NCI-H748 (cell line): ENCODE results near the gene DEGS2.

Experiments used
- DNase-seq: peaks from one replicate; lab custom pipeline; 2025; ENCODE audit not compliant: unreplicated experiment; lab: John Stamatoyannopoulos, UW

Gene DEGS2

GRCh38 chr14:100134586-100134985, 24.9 kb downstream of the DEGS2 start:
- DNase-seq = no peak

DNA sequence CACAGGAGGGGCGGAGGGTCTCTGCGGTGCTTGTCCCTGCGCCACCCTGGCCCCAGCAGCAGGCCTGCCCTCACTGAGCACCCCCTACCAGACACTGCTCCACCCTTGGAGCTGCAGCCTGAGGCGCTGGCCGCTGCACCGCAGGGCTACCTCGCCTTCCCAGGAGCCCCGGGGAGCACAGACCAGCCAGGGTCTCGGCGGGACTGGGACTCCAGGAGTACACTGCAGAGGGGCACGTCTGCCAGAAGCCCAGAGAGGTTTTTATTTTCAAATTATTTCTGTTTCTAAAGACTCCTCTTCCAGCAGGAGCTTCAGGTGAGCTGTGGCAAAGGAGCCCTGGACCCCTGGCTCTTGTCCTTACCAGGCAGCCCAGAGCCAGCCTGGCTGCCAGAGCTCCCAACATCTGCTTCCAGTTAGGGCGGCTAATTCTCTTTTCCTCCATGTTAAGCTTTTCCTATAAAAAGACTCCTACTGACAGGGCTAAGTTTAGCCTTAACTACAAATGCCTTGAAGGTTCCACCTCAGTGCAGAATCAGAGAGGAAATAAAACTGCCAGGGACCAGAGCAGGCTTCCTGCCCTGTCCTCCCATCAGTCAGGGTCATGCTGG, 26.4 kb downstream of the DEGS2 start:
- DNase-seq = no peak

GRCh38 chr14:100132161-100132902, 27.1 kb downstream of the DEGS2 start:
- no peak for DNase-seq

DNA sequence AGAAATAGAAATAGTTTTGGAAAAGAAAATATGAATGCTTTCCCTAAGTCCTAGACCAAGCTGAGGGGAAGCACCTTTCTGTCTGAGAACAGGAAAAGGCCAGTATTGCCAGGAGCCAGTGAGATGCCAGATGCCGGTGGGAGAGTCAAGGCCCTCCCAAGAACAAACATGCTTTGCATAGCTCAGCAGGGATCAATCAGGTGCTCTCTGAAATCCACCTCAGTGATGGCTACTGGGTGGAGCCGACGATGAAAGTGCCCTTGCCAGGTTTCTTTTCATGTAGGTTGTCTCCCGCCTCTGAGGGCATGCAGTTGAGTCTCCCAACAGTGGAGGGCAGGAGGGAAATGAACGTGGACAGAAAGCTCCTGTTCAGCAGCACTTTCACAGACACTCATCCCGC, 28.3 kb downstream of the DEGS2 start:
- DNase-seq = peak; percentile 25

DNA sequence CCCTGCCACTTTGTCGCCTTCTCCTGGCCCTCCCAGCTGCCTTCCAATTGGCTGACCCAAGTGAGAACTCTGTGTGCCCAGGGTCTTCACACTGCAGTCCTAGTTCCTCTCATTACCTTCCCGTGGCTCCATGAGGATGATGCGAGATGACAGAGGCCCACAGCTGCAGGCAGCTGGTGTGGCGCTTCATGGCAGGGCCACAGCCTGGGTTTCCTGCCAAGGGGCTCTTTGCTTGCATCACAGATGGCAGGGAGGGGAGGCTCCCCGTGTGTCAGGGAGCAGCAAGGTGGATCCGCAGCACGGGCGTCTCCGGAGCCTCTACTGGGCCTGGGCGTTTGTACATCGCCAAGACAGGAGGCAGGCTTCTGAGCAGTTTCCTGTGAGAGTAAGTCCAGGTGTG, 28.9 kb downstream of the DEGS2 start:
- no peak for DNase-seq

DNA sequence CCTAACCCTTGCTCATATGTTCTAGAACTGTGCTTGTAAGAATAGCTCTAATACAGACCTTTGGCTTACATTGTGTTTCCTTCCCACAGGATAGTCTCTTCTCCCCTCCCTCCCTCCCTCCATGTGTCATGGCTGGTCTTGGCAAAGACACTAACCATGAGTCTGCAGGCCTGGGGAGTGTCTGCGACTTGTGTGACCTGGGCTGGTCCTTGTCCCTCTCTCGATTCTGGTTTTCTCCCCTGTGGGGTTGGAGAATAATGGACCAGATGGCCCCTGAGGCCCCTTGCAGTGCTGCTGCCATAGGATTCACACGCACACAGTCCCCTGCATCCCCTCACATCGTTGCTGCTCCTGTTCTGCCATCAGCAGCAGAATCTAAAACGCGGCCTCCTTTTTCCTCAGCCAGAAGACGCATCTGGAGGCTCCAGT, 30.3 kb downstream of the DEGS2 start:
- DNase-seq = no peak

DNA sequence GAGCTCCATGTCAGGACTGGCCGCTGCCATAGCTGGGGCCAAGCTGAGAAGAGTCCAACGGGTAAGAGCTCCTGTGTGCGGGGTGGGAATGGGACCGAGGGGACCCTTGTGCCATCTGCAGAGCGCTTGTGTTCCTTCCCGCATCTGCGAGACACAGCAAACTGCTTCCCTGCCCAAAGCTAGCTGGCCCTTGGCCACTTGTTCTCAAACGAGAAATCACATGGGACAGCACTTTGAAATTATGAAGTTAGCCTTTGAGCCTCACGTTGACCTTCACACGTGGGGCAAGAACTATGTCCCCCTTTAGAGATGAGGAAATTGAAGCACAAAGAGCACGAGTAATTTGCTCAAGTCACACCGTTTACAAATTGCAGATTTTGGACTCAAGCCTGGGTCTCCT, 30.8 kb downstream of the DEGS2 start:
- DNase-seq = no peak

- DNase-seq = no peak
Measured at GRCh38 chr14:100127853-100128455, 31.5 kb downstream of the DEGS2 start.

DNA sequence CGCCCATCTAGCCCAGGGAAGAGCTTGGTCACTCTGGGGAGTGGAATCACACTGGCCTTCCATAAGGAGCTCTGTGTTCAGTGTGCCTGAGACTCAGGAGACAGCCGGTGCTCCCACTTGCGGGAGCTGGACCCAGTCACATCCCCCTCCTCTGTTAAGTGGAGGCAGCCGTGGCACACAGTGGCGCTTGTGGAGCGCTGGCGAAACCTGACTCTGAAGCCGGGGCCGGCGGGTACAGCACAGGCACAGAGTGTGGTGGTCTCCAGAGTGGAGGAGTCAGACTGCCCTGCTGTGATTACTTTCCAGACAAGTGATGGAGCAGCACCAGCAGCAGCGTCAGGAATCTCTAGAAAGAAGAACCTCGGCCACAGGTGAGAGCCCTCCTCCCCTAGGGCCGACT, 33.0 kb downstream of the DEGS2 start:
- no peak for DNase-seq

DNA sequence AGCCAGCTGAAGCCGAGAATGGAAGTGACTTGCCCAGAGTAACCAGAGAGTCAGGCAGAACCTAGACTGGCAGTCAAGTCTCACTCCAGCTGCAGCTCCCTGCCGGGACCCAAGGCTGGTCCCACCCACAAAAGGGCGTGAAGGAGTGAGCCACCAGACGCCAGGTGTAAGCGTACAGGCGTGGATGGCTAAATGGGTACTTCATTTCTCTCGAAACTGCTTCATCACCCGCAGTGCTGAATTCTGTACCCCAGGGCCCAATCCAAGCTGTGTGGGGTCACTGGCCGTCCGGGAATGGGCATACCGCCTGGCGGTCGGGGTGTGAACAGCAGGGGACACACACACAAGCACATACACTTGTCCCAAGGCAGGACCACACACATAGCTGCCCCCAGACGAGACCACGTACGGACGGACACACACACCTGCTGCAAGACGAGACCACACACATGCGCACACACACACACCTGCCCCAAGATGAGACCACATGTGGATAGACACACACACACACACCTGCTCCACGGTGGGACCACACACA, 34.8 kb downstream of the DEGS2 start:
- no peak for DNase-seq

DNA sequence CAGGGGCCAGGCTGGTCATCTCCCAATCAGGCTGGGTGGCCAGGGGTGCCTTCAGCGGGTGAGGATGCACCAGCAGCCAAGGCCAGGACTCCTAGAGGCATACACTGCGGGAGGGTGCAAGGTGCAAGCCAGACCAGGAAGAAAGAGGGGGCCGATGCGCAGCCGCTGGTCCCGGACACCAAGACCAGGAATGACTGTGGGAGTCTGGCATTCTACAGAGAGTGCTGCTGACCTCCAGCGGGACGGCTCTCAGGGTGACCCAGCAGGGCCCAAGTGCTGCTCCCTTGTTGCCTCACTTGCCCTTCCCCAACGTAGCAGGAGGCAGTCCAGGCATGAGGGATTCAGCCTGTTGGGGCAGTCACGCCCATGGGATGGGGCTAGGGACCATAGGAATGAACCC, 35.8 kb downstream of the DEGS2 start:
- DNase-seq = no peak

DNA sequence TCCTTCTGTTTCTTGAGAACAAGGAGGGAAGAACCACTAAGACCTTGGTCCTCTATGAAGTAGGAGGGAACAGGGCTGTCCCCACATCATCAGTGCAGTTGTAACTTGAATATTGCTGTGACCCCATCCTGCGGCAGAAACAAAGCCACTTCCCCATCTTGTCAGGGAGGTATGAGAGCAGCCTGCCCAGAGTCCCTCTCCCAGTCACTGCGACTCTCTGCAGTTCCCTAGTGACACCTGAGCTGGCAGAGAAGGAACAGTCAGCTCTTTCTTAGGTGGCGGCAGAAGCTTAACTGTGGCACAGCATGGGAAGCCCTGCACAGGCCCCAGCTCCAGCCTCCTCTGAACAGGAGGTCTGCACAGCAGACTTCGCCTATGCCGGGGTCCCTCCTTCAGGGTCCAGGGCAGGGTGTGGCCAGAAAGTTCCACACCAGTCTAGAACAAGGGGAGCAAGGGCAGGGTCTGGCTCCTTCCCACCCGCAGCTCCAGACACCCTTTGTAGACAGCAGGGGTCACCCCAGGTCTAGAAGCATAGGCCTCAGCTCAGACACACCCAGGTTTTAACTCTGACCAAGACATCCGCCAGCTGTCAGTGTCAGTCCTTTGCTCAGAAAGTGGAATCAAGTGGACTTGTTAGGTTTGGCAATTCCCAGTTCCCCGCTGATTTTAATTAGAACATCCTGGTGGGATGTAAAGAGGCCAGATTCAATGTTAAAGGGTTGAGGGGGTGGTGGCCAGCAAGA, 36.8 kb downstream of the DEGS2 start:
- DNase-seq = no peak

DNA sequence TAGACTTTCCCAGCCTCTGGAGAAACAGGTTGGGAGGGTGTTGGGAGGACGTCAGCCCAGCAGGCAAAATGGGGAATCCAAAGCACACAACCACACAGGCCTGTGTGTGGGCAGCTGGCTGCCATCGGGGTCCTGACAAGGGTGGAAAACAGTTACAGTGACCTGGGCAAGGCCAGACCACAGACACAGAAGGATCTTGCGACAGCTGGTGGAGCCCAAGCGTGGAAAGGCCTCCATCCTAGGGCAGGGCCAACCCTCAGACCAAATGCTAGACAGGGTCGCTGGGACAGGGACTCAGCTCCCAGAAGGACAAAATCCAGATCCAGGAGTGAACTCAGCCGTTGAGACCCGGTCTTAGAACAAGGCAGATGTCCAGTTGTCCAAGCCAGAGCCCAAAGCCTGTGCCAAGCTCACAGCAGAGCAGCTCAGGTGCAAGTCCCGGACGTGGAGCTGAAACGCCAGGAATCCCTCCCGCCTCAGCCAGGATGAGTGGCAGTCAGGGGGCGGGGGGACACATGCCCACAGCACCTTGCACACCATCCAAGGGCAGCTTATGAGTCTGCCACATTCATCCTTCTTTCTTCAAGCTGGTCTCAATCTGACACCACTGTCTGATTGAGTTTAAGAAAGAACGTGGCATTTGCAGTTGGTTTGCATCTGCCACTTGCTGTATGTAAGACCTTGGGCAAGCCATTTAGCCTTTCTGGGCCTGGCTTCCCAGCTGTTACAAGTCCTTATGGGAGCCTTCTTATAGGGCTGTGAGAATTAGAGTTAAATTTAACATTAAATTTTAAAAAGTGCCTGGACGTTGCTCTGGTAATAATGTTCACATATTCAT, 37.6 kb downstream of the DEGS2 start:
- DNase-seq = no peak

GRCh38 chr14:100120522-100121269, 38.7 kb downstream of the DEGS2 start:
- no peak for DNase-seq

DNA sequence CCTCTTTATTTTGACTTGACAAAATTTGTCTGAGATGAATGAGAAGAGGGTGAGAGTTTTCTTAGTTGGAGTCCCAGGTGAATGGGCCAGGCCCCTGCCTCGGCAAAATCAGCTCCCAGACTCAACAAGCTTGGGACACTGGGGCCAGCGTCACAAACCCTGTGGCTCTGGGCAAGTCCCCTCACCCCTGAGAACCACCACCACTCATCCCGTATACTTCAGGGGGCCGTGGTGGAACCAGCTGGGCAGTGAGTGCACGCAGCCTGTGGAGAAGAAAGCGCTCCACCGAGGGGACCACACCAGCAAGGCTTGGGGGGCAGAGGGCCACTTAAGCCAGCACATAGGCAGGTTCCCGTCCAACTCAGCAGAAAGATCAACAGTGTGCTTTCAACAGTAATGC, 40.2 kb downstream of the DEGS2 start:
- DNase-seq = no peak

- no peak for DNase-seq
Measured at GRCh38 chr14:100118396-100119011, 40.9 kb downstream of the DEGS2 start.

DNA sequence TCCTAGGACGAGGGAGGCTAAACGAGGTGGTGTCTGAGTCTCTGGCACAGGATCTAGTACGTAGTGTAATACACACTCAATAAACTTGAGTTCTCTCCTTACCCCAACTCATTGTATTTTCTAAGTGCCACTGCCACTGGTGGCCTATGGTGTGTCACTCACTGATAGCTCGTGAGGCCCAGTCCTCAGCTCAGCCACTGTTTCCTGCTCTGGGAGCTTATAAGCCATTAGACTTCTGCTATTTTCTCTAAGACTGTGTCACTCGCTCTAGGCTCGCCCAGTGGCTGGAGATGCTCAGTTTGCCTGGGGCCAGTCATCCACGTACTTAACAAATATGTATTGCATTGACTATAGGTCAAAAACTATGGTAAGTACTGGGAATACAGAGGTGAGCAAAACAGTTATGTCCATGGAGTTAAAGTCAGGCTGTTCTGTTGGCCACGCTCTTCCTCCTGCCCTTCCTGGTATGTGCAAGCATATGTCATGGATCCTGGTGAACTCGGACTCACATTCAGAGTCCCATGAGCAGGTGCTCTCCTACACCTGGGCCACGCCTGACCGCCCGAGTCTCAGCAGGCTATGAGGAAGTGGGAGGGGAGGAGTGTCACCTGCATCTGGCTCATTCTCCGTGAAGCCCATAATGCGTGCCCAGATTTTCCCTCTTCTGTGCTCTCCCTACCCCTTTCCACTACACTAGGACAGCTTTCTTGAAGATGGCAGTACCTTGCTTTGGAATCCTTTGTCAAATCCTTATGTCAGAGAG, 41.6 kb downstream of the DEGS2 start:
- DNase-seq = peak; percentile 22

DNA sequence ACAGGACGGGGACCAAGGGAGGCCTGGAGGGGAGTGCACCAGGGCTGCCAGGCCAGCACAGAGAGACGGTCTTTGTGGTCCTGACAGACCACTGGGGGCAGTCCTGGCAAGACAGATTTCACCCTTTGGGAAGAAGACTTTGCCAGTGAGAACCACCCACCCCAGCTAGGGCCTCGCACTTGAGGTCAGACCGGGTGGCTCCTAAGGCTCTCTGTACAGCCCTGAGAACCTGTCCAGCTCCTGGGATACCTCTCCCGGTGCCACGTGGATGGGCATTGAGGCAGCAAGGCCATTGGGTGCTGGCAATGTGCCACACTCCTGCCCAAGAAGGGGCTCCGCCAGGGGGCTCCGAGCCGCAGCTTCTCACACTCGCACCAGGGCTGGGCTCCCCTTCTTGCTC, 42.4 kb downstream of the DEGS2 start:
- DNase-seq = no peak

DNA sequence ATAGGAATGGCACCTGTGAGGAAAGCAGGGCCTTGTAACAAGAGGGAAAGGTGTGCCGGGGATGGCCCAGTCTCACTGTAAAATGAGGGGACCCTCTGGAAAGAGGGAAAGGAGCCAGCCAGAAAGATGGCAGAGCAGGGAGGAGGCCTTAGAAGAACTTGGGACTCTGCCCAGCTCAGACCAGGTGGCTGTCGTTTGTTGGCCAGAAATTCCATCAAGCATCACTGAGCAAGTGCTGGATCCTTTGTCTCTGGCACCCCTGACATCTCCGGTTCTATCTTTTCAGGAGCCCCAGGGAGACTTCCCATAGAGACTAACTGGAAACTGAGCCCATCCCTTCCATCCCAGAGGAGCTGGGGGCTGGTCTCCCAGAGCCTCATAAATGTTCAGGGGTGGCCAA, 43.3 kb downstream of the DEGS2 start:
- DNase-seq = no peak
